Mammary epithelial cell (primary cell): Measurements from ENCODE around the gene LRP6.

Source experiments
- CTCF ChIP-seq, 2 donors: IDR thresholded peaks in 1 of 2; conservative IDR thresholded peaks in 1 of 2; 2 replicates each; pipeline ENCODE4 v1.5.1; 2011 to 2012; ENCODE audit warnings: inconsistent platforms in 2 of 2, low read length in 2 of 2, mild to moderate bottlenecking in 2 of 2, control low read depth in 1 of 2, low read depth in 1 of 2; ENCODE audit not compliant: insufficient read depth in 1 of 2; ENCODE audit errors: extremely low read depth in 1 of 2
- EZH2 ChIP-seq: IDR thresholded peaks from 2 replicates; pipeline ENCODE4 v1.6.1; 2012; ENCODE audit warnings: low read length, inconsistent platforms, borderline replicate concordance

GRCh38 chr12:12266873-12267741 lies at the start of gene LRP6:
- TF ChIP-seq CTCF (conservative IDR thresholded peaks at IDR 0.05 in 1 of 2, IDR thresholded peaks at IDR 0.05 in 1 of 2; ENCODE audit: extremely low read depth in 1 of 2, insufficient read depth in 1 of 2, low read depth in 1 of 2, low read length in 2 of 2) (no peak), EZH2 (no peak)
